Stimulated activated CD8-positive, alpha-beta memory T cell treated with anti-CD3 and anti-CD28 coated beads, Interleukin-4, amount 100 ng/mL, for 48 hours (primary cell): Measurements from ENCODE around the gene CLBA1.
"Not testable (repeated sequence)": the region's sequence is repeated elsewhere in the genome, so short reads cannot be mapped to it uniquely, and the experiment has no call there.

ENCODE experiments used
- DNase-seq: peaks from one replicate; pipeline ENCODE4 v3.0.0-alpha.2; 2020

The CLBA1 gene

DNA sequence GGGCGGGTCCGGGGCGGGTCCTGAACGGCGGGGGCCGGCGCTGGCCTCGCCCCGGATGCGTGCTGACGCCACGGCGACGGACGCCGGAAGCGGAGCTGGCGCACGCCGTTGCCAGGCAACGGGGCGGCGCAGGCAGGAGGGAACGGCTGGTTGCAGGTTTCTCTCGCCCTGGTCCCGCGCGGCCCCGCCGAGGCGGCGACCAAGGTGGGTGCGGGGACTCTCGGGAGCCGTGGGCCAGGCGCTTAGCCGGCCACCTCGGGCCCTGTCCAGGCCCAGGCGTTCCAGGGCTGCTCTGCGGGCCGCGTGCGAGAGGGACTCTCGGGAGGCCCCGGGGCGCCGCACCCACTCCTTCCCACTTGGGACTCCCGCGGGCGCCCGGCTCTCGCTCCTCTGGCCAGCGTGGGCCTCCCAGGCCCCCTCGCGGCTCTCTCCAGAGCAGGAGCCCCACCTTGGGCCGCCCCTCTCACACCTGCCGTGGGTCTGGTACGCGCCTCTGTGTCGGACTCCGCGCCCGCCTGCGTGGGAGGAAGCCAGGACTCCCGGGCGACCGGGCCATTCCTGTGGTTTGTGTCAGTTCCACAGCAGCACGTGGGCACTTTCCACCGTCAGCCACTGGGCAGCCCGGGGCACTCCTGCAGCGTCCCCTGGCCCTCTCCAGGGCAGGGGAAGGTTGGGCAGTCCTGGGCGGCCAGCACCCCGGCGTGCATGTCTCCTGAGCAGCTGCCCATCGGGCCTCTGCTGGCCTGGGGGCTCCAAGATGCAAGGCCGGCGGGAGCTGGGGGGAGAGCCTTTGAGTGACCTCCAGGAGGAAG, at the start of gene CLBA1:
TSS of gene CLBA1 (plus strand) at position 114 of the 812 bp plus-strand sequence. CDS start at position 758, 644 bp downstream.
- DNase-seq, result peak; percentile 88

DNA sequence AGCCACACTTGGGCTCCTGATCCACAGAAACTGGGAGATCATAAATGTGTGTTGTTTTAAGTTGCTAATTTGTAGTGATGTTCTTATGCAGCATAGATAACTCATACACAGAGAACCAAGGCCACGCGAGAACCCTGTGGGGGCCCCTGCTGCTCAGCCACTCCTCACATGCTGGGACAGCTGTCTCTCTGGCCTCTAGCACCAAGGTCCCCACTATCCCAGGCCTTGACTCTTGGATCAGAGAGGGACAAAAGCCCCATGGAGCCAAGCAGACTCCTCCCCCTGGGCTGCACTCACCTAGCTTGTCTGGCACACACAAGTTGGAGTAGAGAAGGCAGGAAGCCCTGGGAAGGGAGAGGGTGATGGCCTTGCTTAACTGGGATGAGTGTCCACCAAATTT, 49.6 kb upstream of the CLBA1 start:
- no peak for DNase-seq

GRCh38 chr14:104936361-104937155, 49.0 kb upstream of the CLBA1 start:
- no peak for DNase-seq

DNA sequence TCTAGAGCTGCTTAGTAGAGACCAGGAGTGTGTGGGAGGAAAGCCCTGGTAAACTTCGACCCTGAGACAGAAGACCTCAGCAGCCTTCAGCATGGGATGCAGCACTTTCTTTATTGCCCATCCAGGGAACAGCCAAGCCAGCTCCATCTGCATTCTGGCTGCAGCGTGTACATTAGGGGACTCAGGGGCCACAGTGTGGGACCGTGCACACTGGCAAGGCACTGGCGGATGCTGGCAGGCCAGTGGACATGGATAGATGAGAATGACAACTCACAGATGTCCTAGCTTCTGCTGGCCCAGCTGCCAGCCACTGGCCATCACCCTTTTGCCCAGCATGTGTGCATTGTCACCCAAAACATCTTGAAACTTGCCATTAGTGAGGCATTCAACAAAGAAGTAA, 48.4 kb upstream of the CLBA1 start:
- DNase-seq, result no peak

GRCh38 chr14:104937694-104938365, 47.8 kb upstream of the CLBA1 start:
- no peak for DNase-seq

DNA sequence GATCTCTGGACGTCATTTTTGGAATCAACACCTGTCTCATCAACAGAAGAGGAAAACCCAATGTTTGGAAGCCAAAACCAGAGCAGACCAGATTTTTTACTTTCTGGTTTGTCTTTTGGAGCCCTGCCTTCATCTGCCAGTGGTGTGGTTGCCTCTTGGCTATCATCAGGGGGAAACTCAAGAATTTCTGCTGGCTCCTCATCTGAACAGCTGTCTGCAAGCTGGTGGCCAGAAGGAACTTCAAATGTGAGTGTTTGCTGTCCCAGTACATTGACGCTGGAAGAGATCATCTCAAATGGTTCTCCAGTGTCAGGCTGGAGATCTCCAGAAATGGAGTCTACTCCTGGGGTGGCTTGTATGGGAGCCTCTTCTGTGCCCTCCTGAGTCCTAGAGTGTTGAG, 47.2 kb upstream of the CLBA1 start:
- no peak for DNase-seq

DNA sequence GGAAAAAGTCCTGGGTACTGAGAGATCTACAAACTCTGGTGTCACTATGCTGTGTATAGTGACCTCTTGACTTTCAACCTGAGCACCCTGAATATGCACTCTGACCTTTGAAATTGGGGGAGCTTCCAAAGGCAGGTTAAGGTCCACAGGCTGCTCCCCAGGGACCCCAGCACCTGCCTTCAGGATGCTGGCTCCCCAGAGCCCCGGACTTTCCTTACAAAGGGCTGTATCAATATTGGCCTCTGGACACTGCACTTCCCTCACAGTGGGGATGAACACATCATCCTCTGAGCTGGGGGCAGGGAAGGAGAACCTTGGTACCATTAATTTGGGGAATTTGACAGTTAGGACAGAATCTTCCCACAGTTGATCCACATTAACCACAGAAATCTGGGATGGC, 46.6 kb upstream of the CLBA1 start:
- no peak for DNase-seq

DNA sequence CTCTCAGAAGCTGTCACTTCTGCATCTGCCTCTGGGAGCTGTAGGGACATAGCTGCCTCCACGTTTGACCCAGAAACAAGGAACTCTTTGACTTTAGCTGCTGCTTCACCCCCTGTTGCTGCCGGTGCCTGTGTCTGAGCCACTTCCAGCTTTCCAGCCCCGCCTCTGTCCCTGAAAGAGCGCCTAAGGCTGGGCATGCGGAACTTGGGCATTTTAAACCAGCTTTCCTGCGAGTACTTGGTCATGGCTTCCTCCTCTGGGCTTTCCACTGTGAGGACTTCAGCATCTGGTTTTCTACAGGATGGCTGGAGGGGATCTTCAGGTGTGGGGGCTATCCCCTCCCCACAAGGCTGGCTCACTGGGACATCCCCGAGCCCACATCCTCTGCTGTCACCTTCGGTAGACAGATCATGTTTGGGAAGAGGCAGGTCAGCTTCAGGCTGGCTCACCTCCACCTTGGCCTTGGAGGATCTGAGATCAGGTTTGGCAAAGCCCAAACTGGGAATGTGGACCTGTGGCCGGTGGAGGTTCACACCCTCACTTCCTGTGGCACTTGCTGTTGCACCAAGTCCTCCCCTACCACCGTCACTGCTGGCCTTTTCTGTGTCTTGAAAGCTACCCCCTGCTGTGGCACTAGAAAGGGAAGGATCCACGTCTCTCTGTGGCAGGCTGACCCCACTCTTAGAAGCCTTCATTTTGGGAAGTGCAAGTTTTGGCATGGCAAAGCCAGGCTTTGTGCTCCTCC, 45.8 kb upstream of the CLBA1 start:
- no peak for DNase-seq

GRCh38 chr14:104940526-104941150, 45.0 kb upstream of the CLBA1 start:
- no peak for DNase-seq

- no peak for DNase-seq
Measured at GRCh38 chr14:104941508-104942365, 43.9 kb upstream of the CLBA1 start.

DNA sequence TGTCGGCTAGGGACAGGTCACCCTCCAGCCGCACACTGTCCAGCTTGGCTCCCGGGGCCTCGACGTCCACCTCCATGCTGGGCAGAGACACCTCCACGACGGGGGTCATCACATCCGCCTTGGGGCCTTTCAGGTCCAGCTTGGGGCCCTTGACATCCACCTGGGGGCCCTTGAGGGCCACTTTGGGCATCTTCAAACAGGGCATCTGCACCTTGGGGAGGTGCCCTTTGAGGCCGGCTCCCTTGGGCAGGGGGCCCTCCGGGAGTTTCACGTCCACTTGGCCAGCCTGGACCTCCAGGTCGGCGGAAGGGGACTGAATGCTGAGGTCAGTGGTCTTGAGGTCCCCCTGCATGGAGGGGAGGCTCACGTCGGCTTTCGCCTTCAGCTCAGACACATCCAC, 43.0 kb upstream of the CLBA1 start:
- DNase-seq, result no peak

GRCh38 chr14:104943216-104944015, 42.2 kb upstream of the CLBA1 start:
- not testable (repeated sequence) for DNase-seq

DNA sequence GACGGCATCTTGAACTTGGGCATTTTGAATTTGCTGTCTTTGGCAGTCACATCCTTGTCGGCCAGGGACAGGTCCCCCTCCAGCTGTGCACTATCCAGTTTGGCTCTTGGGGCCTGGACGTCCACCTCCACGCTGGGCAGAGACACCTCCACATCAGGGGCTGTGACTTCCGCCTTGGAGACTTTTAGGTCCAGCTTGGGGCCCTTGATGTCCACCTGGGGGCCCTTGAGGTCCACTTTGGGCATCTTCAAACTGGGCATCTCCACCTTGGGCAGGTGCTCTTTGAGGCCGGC, 41.6 kb upstream of the CLBA1 start:
- not testable (repeated sequence) for DNase-seq

DNA sequence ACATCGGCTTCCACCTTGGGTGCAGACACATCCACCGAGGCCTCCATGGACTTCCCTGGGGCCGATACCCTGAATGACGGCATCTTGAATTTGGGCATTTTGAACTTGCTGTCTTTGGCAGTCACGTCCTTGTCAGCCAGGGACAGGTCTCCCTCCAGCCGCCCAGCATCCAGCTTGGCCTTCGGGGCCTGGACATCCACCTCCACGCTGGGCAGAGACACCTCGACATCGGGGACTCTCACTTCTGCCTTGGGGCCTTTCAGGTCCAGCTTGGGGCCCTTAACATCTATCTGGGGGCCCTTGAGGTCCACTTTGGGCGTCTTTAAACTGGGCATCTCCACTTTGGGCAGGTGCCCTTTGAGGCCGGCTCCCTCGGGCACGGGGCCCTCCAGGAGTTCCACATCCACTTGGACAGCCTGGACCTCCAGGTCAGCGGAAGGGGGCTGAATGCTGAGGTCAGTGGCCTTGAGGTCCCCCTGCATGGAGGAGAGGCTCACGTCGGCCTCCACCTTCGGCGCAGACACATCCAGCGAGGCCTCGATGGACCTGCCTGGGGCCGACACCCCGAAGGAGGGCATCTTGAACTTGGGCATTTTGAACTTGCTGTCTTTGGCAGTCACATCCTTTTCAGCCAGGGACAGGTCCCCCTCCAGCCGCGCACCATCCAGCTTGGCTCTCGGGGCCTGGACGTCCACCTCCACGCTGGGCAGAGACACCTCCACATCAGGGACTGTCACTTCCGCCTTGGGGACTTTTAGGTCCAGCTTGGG, 41.0 kb upstream of the CLBA1 start:
- DNase-seq, result not testable (repeated sequence)

GRCh38 chr14:104945266-104945665, 40.3 kb upstream of the CLBA1 start:
- DNase-seq, result not testable (repeated sequence)

- not testable (repeated sequence) for DNase-seq
Measured at GRCh38 chr14:104945986-104946965, 39.3 kb upstream of the CLBA1 start.

- not testable (repeated sequence) for DNase-seq
Measured at GRCh38 chr14:104947201-104947600, 38.4 kb upstream of the CLBA1 start.
